ENCODE measurements around the gene LMOD2.
A peak's percentile ranks its signal among the peaks of the same experiment; 100 is the strongest.
"Not testable (repeated sequence)": the region's sequence is repeated elsewhere in the genome, so short reads cannot be mapped to it uniquely, and the experiment has no call there.

Gene LMOD2, protein sequence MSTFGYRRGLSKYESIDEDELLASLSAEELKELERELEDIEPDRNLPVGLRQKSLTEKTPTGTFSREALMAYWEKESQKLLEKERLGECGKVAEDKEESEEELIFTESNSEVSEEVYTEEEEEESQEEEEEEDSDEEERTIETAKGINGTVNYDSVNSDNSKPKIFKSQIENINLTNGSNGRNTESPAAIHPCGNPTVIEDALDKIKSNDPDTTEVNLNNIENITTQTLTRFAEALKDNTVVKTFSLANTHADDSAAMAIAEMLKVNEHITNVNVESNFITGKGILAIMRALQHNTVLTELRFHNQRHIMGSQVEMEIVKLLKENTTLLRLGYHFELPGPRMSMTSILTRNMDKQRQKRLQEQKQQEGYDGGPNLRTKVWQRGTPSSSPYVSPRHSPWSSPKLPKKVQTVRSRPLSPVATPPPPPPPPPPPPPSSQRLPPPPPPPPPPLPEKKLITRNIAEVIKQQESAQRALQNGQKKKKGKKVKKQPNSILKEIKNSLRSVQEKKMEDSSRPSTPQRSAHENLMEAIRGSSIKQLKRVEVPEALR

DNA sequence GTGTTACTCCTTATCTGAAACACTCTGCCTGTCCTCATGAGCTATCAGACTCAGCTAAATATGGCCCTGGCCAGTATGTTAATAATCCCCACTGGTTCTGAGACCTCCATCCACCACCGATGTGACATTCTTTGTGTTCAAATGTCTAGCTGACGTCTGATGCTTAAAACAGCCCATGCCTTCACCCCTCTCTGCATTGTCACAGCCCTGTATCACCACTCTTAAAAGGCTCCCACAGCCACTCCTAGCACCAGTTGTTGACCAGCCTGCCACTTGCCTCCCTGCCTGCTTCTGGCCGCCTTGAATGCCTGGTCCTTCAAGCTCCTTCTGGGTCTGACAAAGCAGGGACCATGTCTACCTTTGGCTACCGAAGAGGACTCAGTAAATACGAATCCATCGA, at the start of gene LMOD2:
TSS of gene LMOD2 (plus strand) at position 253 of the 400 bp plus-strand sequence. CDS start at position 351, 98 bp downstream.
- DNase-seq = no peak

DNA sequence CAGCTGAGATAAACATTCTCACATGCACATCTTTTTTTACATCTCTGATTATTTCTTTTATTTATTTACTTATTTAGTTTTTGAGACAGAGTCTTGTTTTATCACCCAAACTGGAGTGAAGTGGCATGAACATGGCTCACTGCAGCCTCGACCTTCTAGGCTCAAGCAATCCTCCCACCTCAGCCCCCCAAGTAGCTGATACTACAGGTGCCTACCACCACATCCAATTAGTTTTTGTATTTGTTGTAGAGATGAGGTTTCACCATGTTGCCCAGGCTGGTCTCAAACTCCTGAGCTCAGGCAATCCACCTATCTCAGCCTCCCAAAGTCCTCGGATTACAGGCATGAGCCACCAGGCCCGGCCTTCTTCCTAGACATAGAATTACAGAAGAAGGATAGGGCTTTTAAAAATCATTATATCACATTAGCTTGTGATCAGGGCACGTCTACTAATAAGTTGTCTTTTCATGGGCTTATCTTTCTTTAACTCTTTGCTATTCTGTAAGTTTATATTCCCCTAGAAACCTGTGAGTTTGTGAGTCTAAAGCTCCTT, 48.2 kb upstream of the LMOD2 start:
- no peak for DNase-seq

DNA sequence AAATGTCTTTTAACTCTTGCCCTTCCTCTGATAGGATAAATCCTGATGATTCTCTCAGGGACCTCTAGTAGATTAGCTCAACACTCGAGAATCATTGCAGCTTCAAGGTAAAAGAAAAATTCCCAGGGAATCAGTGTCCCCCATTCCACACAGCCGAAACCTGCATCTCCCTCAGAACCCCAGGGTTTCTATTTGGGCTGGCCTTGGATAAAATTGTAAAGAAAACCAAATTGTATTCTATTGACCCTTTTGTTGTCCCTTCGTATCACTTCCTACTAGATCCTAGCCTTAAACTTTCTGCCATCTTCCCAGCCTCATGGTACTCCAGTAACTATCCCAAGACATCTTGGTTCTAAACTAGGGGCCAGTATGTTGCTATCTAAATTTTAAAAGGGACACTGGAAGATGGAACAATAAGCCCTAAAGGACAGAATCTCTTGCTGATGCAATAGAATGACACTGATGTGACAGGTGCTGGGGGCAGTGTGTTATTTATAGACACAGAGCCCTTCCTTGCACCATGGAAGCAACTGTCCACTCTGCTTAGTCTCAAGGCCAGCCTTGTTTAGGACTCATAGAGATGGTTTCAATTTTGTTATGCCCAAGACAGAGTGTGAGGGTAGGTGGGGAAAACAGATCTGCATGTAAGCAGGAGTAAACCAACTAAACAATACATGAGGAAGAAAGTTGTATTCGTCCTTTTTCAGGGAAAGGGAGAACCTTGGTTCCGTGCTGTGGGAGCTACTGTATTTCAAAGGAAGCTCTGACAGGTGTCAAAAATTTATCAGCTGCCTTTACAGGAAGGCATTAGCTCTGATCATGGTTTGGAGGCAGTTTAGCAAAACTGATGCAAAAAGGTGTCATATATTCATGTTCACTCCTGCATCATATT, 46.4 kb upstream of the LMOD2 start:
- peak; percentile 61 to 67 for DNase-seq

DNA sequence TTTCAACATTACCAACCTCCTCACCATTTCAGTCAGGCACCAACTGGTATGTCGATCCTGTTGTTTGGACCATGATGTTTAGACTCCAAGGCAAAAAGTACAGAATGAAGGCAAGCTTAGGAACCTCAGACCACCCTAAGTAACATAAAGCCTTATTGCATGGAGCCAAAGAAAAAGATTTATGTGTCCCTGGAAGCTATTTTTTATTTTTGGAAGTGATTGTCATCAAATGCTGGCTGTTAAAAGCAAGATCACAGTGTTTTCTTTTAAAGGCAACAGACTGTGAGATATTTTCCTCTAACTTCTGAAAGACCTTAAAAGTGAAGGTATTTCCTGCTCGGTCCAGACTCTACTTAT, 45.8 kb upstream of the LMOD2 start:
- no peak for DNase-seq

DNA sequence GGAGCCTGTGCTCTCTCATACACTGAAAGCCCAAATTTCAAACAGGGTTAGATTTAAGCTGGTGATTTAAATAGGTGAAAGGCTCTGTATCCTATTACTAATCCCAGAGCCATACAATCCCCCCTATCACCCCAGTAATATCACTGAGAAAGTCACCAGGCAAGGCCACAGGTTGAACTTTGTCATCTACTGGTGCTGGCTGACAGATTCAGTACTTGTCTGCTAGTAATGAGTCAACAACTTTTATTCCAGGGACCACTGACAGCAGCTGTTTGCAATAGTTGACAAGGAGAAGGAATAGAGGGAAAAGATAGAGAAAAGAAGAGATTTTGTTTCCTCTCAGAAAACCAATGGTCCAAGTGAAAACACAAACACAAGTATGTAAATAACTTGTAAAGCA, 43.6 kb upstream of the LMOD2 start:
- DNase-seq = no peak

DNA sequence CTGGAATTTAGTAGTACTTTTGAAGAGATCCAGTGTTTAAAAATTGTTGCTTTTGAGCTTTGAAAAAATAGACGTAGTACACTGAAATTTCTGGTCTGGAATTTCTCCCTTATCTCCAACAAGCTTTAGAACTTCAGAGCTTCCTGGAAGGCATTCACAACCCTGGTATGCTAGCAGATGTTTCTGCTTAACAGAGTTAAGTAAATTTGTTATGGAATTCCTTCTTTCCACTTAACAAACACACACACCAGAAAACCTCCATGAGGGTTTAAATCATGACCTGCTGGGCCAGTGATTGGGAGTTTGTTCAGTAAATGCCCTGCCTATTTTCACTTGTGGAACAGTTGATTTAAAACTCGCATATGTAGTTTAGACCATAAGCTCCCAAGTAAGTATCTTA, 40.3 kb upstream of the LMOD2 start:
- DNase-seq = no peak

DNA sequence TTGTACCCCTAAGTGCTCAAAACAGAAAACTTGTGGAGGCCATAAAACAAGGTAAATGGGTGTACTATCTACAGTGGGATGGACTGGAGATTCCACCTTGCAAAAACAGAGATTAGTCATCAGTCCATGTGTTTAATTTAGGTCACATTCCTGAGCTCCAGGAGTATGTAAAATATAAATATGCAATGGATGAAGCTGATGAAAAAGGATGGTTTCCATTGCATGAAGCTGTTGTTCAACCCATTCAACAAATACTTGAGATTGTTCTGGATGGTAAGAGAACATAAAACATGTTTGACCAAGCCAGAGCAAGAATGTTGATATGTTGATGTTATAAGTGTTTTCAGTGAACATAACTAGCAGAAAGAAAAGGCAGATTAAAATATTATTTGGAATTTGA, 39.4 kb upstream of the LMOD2 start:
- DNase-seq = no peak

DNA sequence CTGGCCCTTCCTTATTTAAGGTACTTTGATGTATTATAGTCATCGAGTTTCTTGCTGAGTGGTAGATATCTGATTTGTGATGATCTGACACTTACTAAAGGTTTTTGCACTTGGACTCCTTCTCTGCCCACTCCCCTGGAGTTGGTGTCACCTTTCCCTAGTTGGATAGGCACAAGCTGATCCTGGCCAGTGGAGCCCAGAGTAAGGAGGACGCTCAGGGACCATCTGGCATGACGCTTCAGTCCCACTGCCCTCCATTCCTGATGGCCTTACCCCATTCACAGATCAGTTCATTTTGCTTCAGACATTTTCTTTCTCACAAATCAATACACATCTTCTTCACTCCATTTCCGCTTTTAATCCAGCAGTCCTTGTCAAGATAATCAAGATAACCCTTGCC, 34.0 kb upstream of the LMOD2 start:
- peak in 1 of 2 experiments; percentile 35 for DNase-seq

DNA sequence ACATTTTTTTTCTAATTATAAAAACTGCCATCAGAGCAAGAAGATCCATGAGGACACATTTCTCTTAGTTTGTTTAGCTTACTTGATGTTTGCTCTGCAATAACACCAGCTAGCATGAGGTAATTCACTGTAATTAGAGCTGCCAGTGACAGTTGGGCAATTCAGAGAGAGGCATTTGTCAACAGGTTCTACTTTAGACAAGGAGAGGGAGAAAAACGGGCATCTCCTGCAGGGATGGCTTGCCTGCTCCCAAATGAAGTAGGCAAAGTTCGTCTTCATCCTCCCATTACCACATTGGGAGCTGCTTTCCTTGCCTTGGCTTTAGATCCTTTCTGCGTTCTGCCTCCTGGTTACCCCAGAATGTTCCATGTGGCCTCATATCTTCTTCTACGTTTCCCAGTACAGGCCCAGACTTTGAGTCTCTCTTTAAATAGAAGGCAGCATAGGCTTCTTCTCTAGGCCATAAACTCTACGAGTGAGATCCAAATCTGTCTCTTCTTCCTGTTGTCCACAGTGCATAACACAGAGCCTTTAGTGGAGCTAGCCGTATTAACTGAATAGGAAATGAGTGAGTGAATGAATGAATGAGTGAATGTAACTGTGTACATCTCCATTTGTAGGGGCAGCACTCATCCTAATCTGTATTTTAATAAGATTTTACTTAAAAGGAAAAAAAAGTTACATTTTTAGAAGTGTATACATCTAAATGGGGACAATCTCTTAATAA, 32.8 kb upstream of the LMOD2 start:
- peak; percentile 84 to 92 for DNase-seq

DNA sequence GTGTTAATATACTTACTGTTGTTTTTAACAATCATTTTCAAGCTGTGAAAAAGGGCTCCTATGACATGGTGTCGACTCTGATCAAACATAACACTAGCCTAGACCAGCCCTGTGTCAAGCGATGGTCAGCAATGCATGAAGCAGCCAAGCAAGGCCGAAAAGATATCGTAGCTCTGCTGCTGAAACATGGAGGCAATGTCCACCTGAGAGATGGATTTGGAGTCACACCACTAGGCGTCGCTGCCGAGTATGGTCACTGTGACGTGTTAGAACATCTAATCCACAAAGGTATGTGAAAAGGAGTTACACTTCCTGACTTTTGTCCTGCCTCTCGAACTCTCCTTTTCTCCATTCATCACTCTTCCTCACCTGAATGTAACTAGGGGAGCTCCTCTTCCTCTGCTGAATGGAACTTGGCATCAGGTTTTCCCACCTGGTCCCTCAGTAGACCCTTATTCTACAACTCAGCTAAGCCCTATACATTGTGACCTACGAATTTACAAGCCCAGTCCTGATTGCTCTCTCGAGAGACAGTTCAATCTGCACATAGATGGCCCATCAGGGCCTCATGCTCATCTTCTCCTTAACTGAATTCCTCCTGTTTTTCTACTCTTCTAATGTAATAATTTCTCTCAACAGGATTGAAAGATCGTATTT, 31.0 kb upstream of the LMOD2 start:
- DNase-seq = no peak

DNA sequence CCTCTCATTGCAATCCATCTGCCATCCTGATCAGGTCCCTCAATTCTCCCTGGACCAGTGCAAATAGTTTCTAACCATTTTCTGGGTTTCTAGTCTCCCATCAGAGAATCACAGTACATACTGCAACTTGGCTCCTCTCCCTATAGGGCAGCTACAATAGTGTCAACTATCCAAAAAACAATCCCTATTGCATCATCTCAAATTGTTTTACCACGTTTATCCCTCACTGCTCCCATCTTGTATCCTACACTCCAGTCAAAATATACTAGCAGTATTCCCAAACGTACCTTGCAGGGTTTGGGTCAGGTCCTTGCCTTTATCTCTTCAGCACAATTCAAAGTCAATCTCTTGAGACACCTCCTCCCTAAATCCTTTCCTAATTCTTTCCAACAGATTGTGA, 30.4 kb upstream of the LMOD2 start:
- no peak for DNase-seq

DNA sequence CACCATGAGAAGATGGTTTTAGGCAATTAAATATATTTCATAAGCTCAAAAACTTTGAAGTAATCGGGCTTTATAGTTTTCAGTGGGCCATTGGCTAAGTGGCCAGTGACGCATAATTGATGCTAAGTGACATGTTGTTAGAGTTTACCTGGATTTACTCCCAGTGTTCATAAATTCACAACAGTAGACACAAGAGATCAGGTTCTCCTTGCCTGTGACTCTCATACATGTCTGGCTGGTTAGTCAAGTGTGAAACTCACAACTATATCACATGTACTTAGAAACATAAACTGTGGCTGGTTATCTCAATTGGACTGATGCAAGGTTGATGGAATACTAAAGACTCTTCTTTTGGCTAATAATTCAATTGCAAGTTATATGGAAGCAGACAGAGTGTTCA, 27.8 kb upstream of the LMOD2 start:
- DNase-seq = no peak

DNA sequence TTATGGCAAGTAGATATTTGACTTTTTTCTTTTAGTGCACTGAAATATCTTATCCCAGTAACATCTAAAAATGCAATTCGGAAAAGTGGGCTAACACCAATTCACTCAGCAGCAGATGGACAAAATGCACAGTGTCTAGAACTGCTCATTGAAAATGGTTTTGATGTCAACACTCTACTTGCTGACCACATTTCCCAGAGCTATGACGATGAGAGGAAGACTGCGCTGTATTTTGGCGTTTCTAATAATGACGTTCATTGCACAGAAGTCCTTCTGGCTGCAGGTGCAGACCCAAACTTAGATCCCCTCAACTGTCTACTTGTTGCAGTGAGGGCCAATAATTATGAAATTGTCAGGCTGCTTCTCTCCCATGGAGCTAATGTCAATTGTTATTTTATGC, 26.8 kb upstream of the LMOD2 start:
- no peak for DNase-seq

DNA sequence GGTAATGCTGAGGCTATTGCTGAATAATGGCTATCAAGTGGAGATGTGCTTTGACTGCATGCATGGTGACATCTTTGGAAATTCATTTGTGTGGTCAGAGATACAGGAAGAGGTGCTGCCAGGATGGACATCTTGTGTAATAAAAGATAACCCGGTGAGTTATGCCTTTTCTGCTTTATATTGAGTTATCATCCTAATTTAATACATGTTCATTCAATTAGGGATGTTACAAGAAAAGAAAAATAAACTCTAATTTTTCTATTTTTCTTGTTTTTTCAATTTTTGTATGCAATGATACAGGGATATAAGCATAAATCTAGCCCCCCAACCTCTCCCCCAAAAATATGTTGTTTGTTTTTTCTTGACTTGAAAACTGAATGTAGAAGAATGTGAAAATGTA, 26.4 kb upstream of the LMOD2 start:
- no peak for DNase-seq

DNA sequence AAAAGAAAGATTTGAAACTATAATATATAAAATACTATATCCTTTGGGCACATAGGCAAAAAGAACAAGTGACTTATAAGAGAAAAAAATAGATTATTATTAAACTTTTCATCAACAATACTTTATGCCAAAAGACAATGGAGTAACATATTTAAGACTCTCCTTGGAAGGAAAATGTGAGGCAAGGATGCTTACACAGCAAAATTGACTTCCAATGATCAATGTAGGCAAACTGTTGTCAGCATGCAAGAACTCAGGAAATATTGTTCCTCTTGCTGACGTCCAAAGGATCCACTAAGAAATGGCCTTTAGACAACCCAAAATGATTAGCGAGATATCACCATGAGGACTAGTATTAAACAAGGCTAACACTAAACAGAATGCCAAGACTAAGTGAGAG, 22.9 kb upstream of the LMOD2 start:
- no peak for DNase-seq

DNA sequence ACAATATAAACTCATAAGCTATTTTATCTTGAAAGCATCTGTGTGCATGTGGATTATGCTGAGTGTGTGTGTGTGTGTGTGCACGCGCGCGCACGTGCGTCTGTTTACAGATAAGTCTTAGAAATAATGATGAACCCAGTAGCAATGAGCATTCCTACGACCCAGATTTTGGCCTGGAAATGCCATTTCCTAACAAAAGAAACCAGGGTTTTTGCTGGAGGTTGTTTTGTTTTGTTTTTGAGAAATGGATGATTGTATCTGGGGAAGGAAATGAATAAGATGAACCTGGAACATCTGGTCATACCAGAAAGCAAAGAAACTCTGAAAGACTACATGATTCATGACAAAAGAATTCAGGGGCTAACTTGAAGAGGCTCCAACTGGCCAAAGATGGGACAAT, 22.1 kb upstream of the LMOD2 start:
- DNase-seq = no peak

DNA sequence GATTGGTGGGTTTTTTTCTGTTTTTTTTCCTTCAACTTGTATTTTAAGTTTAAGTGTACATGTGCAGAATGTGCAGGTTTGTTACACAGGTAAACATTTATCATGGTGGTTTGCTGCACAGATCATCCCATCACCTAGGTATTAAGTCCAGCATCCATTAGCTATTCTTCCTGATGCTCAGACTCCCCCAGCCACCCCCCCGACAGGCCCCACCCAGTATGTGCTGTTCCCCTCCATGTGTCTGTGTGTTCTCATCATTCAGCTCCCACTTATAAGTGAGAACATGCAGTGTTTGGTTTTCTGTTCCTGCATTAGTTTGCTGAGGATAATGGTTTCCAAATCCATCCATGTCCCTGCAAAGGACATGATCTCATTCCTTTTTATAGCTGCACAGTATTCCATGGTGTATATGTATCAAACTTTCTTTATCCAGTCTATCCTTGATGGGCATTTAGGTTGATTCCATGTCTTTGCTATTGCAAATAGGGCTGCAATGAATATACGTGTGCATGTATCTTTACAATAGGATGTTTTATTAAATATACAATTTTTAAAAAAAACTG, 21.6 kb upstream of the LMOD2 start:
- DNase-seq = not testable (repeated sequence)

DNA sequence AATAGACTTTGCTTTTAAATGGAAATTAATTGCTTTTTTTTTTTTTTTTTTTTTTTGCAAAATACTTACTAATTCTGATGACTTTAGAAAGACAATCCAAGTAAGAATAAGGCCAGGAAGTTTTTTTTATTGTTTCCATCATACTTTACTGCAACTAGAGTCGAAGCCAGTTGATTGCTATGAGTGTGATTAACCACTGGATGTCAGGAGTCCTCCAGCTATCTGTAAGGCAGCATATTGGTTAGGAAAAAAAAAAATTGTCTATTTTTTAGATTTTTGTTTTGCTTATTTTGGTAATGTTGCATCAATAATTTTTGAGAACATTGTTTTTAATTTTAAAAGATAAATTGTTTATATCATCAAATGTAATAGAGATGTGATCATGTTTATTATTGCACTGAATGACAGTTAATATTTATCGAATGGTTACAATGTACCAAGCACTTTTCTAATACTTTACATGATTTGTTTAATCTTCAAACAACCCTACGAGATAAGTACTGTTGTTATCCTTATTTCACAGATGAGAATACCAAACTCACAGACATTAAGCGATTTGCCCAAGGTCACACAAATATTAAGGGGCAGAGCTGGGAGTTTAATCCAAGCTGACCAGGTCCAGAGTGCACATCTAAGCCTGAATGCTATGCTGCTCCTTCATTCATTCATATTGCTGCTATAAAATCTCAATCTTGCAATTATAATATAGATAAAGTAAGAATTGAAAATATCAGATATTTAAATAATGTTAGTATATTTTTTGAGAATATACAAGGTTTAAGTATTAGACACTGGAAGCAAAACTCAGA, 19.9 kb upstream of the LMOD2 start:
- no peak for DNase-seq

DNA sequence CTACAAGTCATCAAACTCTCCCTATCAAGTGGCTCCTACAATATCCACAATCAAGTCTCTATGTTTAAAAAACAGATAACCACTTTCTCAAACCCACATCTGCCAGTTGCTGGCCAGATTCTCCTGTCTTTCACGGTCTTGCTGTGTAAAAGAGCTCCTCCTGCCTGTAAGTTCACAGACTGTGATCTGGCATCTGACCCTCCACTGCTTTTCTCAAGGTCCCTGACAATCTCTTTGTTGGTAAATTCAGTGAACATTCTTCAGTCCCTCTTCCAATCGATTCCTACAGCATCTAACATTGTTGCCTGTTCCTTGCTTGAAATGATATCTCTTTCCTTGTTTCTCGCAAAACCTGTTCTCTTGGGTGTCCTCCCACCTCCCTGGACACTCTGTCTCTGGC, 18.5 kb upstream of the LMOD2 start:
- DNase-seq = no peak

DNA sequence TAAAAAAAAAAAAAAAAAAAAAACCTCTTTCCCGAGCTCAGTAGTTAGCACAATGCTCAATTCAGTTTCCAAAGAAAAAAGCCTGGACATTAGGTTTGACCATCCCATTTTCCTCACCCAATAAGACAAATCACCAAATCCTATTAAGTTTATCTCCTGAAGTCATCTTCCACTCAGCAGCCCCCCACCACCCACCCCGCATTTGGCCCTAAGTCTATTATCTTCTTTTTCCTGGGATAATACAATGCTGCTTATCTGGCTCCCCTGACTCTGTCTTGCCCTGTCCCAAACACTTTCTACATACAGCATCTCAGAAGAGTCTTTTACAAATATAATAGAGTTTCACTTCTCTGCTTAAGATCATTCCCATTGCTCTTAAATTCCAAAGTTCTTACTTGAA, 17.8 kb upstream of the LMOD2 start:
- no peak for DNase-seq

DNA sequence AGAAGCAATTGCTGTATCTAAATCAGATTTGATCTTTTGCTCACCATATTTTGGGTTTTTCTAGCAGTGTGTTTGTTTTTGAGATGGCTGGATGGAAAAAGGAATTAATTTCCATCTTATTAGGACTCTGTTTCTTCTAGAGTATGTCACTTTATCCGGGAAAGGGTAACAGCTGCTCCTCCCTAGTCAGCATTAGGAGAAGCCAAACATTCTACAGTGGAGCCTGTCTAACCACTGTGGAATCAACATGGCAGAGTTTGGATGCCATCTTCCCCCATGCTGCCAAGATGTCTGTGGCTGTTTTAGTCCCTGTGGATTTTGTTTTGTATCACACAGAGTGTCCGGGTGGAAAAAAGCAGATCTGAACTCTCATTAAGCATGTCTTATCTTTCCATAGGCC, 16.0 kb upstream of the LMOD2 start:
- DNase-seq = no peak

Data from SHP77 (cell line).